HepG2 (cell line): ENCODE data around the gene C15orf62. TPM values are rescaled to one million over a fixed set of nuclear protein-coding genes. Genes with fewer than 3 reads are reported as not detected.
A peak's percentile ranks its signal among the peaks of the same experiment; 100 is the strongest.

Experiments used
- AKNA ChIP-seq: sonication (generic); formaldehyde crosslinking; IDR thresholded peaks from 2 replicates; pipeline ENCODE4 v1.4.0; 2020; ENCODE audit warnings: missing genetic modification reagents, borderline replicate concordance
- ATRX ChIP-seq: sonication (generic); formaldehyde crosslinking; IDR thresholded peaks from 2 replicates; pipeline ENCODE4 v1.4.0; 2020; ENCODE audit warnings: missing genetic modification reagents, borderline replicate concordance
- BATF2 ChIP-seq: sonication (generic); formaldehyde crosslinking; IDR thresholded peaks from 2 replicates; pipeline ENCODE4 v1.8.0; 2022; ENCODE audit warnings: mild to moderate bottlenecking, missing genetic modification reagents, moderate library complexity
- ELF4 ChIP-seq: sonication (generic); formaldehyde crosslinking; IDR thresholded peaks from 2 replicates; pipeline ENCODE4 v1.5.0; 2020; ENCODE audit warnings: missing genetic modification reagents, mild to moderate bottlenecking, moderate library complexity, borderline replicate concordance
- FOXC1 ChIP-seq: sonication (generic); formaldehyde crosslinking; IDR thresholded peaks from 2 replicates; pipeline ENCODE4 v1.8.0; 2022; ENCODE audit warnings: mild to moderate bottlenecking, missing genetic modification reagents, borderline replicate concordance
- HOXD1 ChIP-seq: sonication (generic); formaldehyde crosslinking; IDR thresholded peaks from 2 replicates; pipeline ENCODE4 v1.5.0; 2020; ENCODE audit warnings: missing genetic modification reagents
- ISX ChIP-seq: sonication (generic); formaldehyde crosslinking; conservative IDR thresholded peaks from 2 replicates; pipeline ENCODE4 v1.5.0; 2020; ENCODE audit warnings: missing genetic modification reagents
- MAFG ChIP-seq: sonication (generic); formaldehyde crosslinking; IDR thresholded peaks from 2 replicates; pipeline ENCODE4 v1.5.1; 2020; ENCODE audit warnings: mild to moderate bottlenecking, missing genetic modification reagents
- RARA ChIP-seq: IDR thresholded peaks from 2 replicates; pipeline ENCODE4 v1.6.1; 2016; ENCODE audit warnings: missing genetic modification reagents, missing compliant biosample characterization
- RFXAP ChIP-seq: sonication (generic); formaldehyde crosslinking; IDR thresholded peaks from 2 replicates; pipeline ENCODE4 v1.4.0; 2020; ENCODE audit warnings: missing genetic modification reagents, borderline replicate concordance
- RNF2 ChIP-seq: fragments of 450-650 bp; conservative IDR thresholded peaks from 2 replicates; pipeline ENCODE4 v1.6.1; 2016; ENCODE audit warnings: low read depth
- SOX5 ChIP-seq: IDR thresholded peaks from 2 replicates; pipeline ENCODE4 v1.6.1; 2016; ENCODE audit warnings: borderline replicate concordance
- SP4 ChIP-seq: sonication (generic); formaldehyde crosslinking; IDR thresholded peaks from 2 replicates; pipeline ENCODE4 v1.8.1; 2023; ENCODE audit warnings: mild to moderate bottlenecking, missing genetic modification reagents
- TGIF2 ChIP-seq: IDR thresholded peaks from 2 replicates; pipeline ENCODE4 v1.6.1; 2016; ENCODE audit warnings: control low read depth, missing compliant biosample characterization
- U2AF2 ChIP-seq: fragments of 200-400 bp; formaldehyde crosslinking; IDR thresholded peaks from 2 replicates; pipeline ENCODE4 v1.6.1; 2017; ENCODE audit warnings: low read depth, mild to moderate bottlenecking, low read length
- ZBTB38 ChIP-seq: sonication (generic); formaldehyde crosslinking; IDR thresholded peaks from 2 replicates; pipeline ENCODE4 v1.5.1; 2020; ENCODE audit warnings: mild to moderate bottlenecking, missing genetic modification reagents
- ZIK1 ChIP-seq: sonication (generic); formaldehyde crosslinking; IDR thresholded peaks from 2 replicates; pipeline ENCODE4 v1.5.0; 2020; ENCODE audit warnings: mild to moderate bottlenecking, low read depth, missing genetic modification reagents, borderline replicate concordance
- ZNF354B ChIP-seq: sonication (generic); formaldehyde crosslinking; IDR thresholded peaks from 2 replicates; pipeline ENCODE4 v1.8.0; 2022; ENCODE audit warnings: mild to moderate bottlenecking, missing genetic modification reagents
- ZNF367 ChIP-seq: sonication (generic); formaldehyde crosslinking; IDR thresholded peaks from 2 replicates; pipeline ENCODE4 v1.4.0; 2020; ENCODE audit warnings: missing genetic modification reagents, borderline replicate concordance
- ZNF557 ChIP-seq: sonication (generic); formaldehyde crosslinking; IDR thresholded peaks from 2 replicates; pipeline ENCODE4 v1.4.0; 2020; ENCODE audit warnings: missing genetic modification reagents
- ZNF782 ChIP-seq: sonication (generic); formaldehyde crosslinking; IDR thresholded peaks from 2 replicates; pipeline ENCODE4 v1.4.0; 2020; ENCODE audit warnings: missing genetic modification reagents, mild to moderate bottlenecking, borderline replicate concordance
- ZSCAN12 ChIP-seq: sonication (generic); formaldehyde crosslinking; IDR thresholded peaks from 2 replicates; pipeline ENCODE4 v1.9.0; 2021; ENCODE audit warnings: mild to moderate bottlenecking, missing genetic modification reagents
- polyA plus RNA-seq, 8 experiments: library from polyadenylated mRNA; depleted of rRNA in 3 of 8; stranded (reverse) in 7 of 8; unstranded in 1 of 8; fragments of >200 nt; fragmentation: Illumina TruSeq in 4 of 8; extraction: Trizol in 4 of 8; gene quantifications; 2 replicates each; pipeline versions ENCODE4 v1.2.1 to v1.2.3, GENCODE V29; 2011 to 2016; ENCODE audit warnings: low read depth in 4 of 8, missing spikeins in 1 of 8, mixed read lengths in 1 of 8; ENCODE audit not compliant: insufficient read depth in 1 of 8
- total RNA-seq, 5 experiments: library from RNA; depleted of rRNA; stranded (reverse); fragments of >200 nt; fragmentation: Illumina TruSeq; extraction: Trizol; gene quantifications; 2 replicates each; pipeline ENCODE4 v1.2.3, GENCODE V29; 2016; ENCODE audit warnings: low read depth in 1 of 5
- TF ChIP-seq, protein P1 (sequence below): sonication (generic); formaldehyde crosslinking; IDR thresholded peaks from 2 replicates; pipeline ENCODE4 v1.8.0; 2022; ENCODE audit warnings: missing genetic modification reagents, mild to moderate bottlenecking, borderline replicate concordance
- TF ChIP-seq, protein P2 (sequence below): IDR thresholded peaks from 2 replicates; pipeline ENCODE4 v1.6.1; 2018; ENCODE audit warnings: missing genetic modification reagents, mild to moderate bottlenecking, missing compliant biosample characterization

The C15orf62 gene
- total and polyA plus RNA-seq, 2 of the 13 experiments (the other 11 are each of a cell fraction or from before 2014, with no cell fraction given) = 0.51 to 1.1 TPM

DNA sequence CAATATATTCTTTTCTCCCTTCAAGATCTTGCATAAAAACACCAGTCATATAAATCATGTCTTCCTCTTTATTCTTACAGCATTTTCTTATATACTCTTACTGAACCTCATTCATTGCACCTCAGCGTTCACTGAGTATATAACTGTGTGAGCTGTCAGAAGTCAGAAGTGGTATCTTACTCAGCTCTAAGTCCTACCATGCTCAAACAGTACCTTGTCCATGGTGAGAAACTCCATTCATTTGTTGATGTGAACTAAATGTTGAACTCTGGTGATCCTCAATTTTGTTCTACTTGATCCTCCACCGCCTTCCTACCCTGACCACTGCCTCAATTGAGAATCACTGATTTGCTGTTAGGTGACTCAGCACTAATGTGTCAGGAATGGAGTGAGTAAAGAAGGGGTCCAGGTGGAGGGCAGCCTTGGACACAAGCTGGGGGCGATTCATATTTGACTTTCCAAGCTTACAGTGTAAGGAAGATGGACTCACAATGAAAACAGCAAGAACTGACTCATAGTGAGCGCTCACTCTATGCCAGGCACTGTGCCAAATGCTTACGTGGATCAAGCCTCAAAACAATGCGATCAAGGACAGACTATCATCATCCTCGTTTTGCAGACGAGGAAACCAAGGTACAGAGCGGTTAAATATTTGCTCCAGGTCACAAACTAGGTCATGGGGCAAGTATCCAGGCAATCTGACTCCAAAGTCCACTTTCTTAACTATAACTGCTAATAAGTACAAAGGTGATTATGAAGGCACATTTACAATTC, 23.6 kb downstream of the C15orf62 start (continued):
- TF ChIP-seq, protein P1, sequence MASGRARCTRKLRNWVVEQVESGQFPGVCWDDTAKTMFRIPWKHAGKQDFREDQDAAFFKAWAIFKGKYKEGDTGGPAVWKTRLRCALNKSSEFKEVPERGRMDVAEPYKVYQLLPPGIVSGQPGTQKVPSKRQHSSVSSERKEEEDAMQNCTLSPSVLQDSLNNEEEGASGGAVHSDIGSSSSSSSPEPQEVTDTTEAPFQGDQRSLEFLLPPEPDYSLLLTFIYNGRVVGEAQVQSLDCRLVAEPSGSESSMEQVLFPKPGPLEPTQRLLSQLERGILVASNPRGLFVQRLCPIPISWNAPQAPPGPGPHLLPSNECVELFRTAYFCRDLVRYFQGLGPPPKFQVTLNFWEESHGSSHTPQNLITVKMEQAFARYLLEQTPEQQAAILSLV (CRISPR knock-in tag) = no peak
- TF ChIP-seq U2AF2 = no peak
- TF ChIP-seq ATRX (CRISPR knock-in tag) = no peak
- no peak for TF ChIP-seq HOXD1 (CRISPR knock-in tag)
- no peak for TF ChIP-seq ZBTB38 (CRISPR knock-in tag)
- no peak for TF ChIP-seq ISX (CRISPR knock-in tag)
- TF ChIP-seq ZNF782 (CRISPR knock-in tag) = no peak
- TF ChIP-seq SP4 (CRISPR knock-in tag) = no peak
- no peak for TF ChIP-seq ELF4 (CRISPR knock-in tag)
- no peak for TF ChIP-seq ZNF557
- TF ChIP-seq RNF2 = no peak
- 0 out of 2 replicates have a peak, but pooled peaks have one; percentile 19 for TF ChIP-seq MAFG (CRISPR knock-in tag)
- no peak for TF ChIP-seq BATF2 (CRISPR knock-in tag)
- peak; percentile 85 for TF ChIP-seq RARA (CRISPR knock-in tag)
- TF ChIP-seq TGIF2 (CRISPR knock-in tag) = no peak
- TF ChIP-seq, protein P2, sequence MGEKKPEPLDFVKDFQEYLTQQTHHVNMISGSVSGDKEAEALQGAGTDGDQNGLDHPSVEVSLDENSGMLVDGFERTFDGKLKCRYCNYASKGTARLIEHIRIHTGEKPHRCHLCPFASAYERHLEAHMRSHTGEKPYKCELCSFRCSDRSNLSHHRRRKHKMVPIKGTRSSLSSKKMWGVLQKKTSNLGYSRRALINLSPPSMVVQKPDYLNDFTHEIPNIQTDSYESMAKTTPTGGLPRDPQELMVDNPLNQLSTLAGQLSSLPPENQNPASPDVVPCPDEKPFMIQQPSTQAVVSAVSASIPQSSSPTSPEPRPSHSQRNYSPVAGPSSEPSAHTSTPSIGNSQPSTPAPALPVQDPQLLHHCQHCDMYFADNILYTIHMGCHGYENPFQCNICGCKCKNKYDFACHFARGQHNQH (CRISPR knock-in tag) = peak; percentile 43
- TF ChIP-seq SOX5 (CRISPR knock-in tag) = peak; percentile 91
- no peak for TF ChIP-seq ZIK1
- TF ChIP-seq FOXC1 (CRISPR knock-in tag) = no peak
- TF ChIP-seq RFXAP (CRISPR knock-in tag) = no peak
- TF ChIP-seq AKNA (CRISPR knock-in tag) = no peak
- no peak for TF ChIP-seq ZNF367 (CRISPR knock-in tag)
- TF ChIP-seq ZSCAN12 = no peak
- TF ChIP-seq ZNF354B (CRISPR knock-in tag) = no peak
